WTC11 (cell line): ENCODE results near the gene PRC1. TPM values are rescaled to one million over a fixed set of nuclear protein-coding genes. Genes with fewer than 3 reads are reported as not detected.

ENCODE experiments used
- ATAC-seq: fragments of 200-7000 bp; cut with Tn5 transposase; 2 replicates; pipeline ENCODE4 v1.10.0; 2021; ENCODE audit warnings: mild to moderate bottlenecking, moderate library complexity
- CTCF ChIA-PET: fragments of 300-600 bp; sonication (Branson Sonifier 250); formaldehyde crosslinking; loops from one replicate; lab custom pipeline; 2021; ENCODE audit warnings: antibody characterized with exemption; lab: Charles Lee
- POLR2A ChIA-PET: fragments of 350-600 bp; sonication (Branson Sonifier 250); formaldehyde crosslinking; loops from one replicate; lab custom pipeline; 2021; ENCODE audit warnings: antibody characterized with exemption; lab: Charles Lee
- DNase-seq: peaks from one replicate; pipeline ENCODE4 v3.0.0; 2021; ENCODE audit warnings: low spot score
- H3K27ac Mint-ChIP-seq: 2 replicates; pipeline ENCODE4 v1.8.0; 2021; ENCODE audit warnings: mixed read lengths
- H3K27me3 Mint-ChIP-seq: 2 replicates; pipeline ENCODE4 v1.8.0; 2021; ENCODE audit warnings: low read depth, mild to moderate bottlenecking, moderate library complexity, mixed read lengths
- H3K36me3 Mint-ChIP-seq: 2 replicates; pipeline ENCODE4 v1.8.0; 2021; ENCODE audit warnings: mixed read lengths
- H3K4me1 Mint-ChIP-seq: 2 replicates; pipeline ENCODE4 v1.8.0; 2022; ENCODE audit warnings: mixed read lengths
- H3K4me3 Mint-ChIP-seq: 2 replicates; pipeline ENCODE4 v1.8.0; 2021; ENCODE audit warnings: mild to moderate bottlenecking, moderate library complexity, mixed read lengths
- H3K9me3 Mint-ChIP-seq: 2 replicates; pipeline ENCODE4 v1.8.0; 2021; ENCODE audit warnings: mixed read lengths
- ESRRA ChIP-seq: sonication (generic); formaldehyde crosslinking; IDR thresholded peaks from 2 replicates; pipeline ENCODE4 v1.8.1; 2022; ENCODE audit warnings: mild to moderate bottlenecking, missing genetic modification reagents, borderline replicate concordance
- FOXP1 ChIP-seq: sonication (generic); formaldehyde crosslinking; IDR thresholded peaks from 2 replicates; pipeline ENCODE4 v1.8.0; 2022; ENCODE audit warnings: missing genetic modification reagents, mild to moderate bottlenecking, moderate library complexity, borderline replicate concordance
- HMGA2 ChIP-seq: fragments of 250-450 bp; sonication (Bioruptor Pico); IDR thresholded peaks from 2 replicates; pipeline ENCODE4 v1.4.0; 2021; ENCODE audit warnings: mild to moderate bottlenecking, moderate library complexity
- MYBL2 ChIP-seq: sonication (generic); formaldehyde crosslinking; IDR thresholded peaks from 2 replicates; pipeline ENCODE4 v1.8.1; 2023; ENCODE audit warnings: mild to moderate bottlenecking, moderate library complexity, missing genetic modification reagents
- NFATC4 ChIP-seq: fragments of 250-450 bp; sonication (Bioruptor Pico); IDR thresholded peaks from 2 replicates; pipeline ENCODE4 v1.9.0; 2021; ENCODE audit warnings: mild to moderate bottlenecking
- NFE2L1 ChIP-seq: sonication (generic); formaldehyde crosslinking; IDR thresholded peaks from 2 replicates; pipeline ENCODE4 v1.8.1; 2023; ENCODE audit warnings: missing genetic modification reagents
- NR1H2 ChIP-seq: sonication (generic); formaldehyde crosslinking; IDR thresholded peaks from 2 replicates; pipeline ENCODE4 v1.9.0; 2021; ENCODE audit warnings: mild to moderate bottlenecking, moderate library complexity, missing genetic modification reagents
- TCF7 ChIP-seq: sonication (generic); formaldehyde crosslinking; IDR thresholded peaks from 2 replicates; pipeline ENCODE4 v1.8.0; 2022; ENCODE audit warnings: mild to moderate bottlenecking, low read depth, missing genetic modification reagents, moderate library complexity
- ZNF121 ChIP-seq: sonication (generic); formaldehyde crosslinking; IDR thresholded peaks from 2 replicates; pipeline ENCODE4 v1.8.0; 2023; ENCODE audit warnings: missing genetic modification reagents
- ZNF317 ChIP-seq: sonication (generic); formaldehyde crosslinking; IDR thresholded peaks from 2 replicates; pipeline ENCODE4 v1.8.1; 2023; ENCODE audit warnings: low read depth, mild to moderate bottlenecking, moderate library complexity, missing genetic modification reagents, borderline replicate concordance
- ZNF396 ChIP-seq: fragments of 250-450 bp; sonication (Bioruptor Pico); IDR thresholded peaks from 2 replicates; pipeline ENCODE4 v1.8.0; 2021; ENCODE audit warnings: mild to moderate bottlenecking, moderate library complexity, borderline replicate concordance
- ZNF423 ChIP-seq: fragments of 250-450 bp; sonication (Bioruptor Pico); IDR thresholded peaks from 2 replicates; pipeline ENCODE4 v2.1.2; 2022; ENCODE audit warnings: mild to moderate bottlenecking, moderate library complexity
- total RNA-seq: library from RNA; stranded (reverse); gene quantifications from 3 replicates; pipeline ENCODE4 v1.2.3, GENCODE V29; 2021
- TF ChIP-seq, protein P1 (sequence below): fragments of 250-450 bp; sonication (Bioruptor Pico); IDR thresholded peaks from 2 replicates; pipeline ENCODE4 v1.9.0; 2021; ENCODE audit warnings: mild to moderate bottlenecking, borderline replicate concordance
- TF ChIP-seq, protein P2 (sequence below): sonication (generic); formaldehyde crosslinking; IDR thresholded peaks from 2 replicates; pipeline ENCODE4 v1.8.1; 2023; ENCODE audit warnings: mild to moderate bottlenecking, moderate library complexity, missing genetic modification reagents
- TF ChIP-seq, protein P3 (sequence below): fragments of 250-450 bp; sonication (Bioruptor Pico); IDR thresholded peaks from 2 replicates; pipeline ENCODE4 v1.8.0; 2021; ENCODE audit warnings: mild to moderate bottlenecking
- TF ChIP-seq, protein P4 (sequence below): sonication (generic); formaldehyde crosslinking; IDR thresholded peaks from 2 replicates; pipeline ENCODE4 v1.8.0; 2023; ENCODE audit warnings: missing genetic modification reagents
- TF ChIP-seq, protein P5 (sequence below): sonication (generic); formaldehyde crosslinking; IDR thresholded peaks from 2 replicates; pipeline ENCODE4 v1.8.1; 2023; ENCODE audit warnings: mild to moderate bottlenecking, missing genetic modification reagents

Gene PRC1
- total RNA-seq, 1 experiment from 2014 or later = 130 TPM

DNA sequence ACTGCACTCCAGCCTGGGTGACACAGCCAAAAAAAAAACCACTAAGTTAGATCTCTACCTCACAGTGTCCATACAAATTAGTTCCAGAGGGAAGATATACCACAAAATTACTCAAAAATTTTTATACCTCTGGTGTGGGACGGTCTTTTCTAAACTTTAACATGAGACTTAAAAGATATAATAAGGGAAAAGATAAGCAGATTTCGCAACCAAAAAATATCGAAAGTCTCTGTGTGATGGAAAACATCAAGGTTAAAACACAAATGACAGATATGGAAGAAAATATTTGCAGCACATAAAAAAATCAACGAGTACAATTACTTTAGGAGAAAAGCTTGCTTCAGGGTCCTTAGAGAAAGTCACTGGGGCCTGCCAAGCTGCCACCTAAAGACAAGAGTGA lies 72.4 kb downstream of the PRC1 start (continued):
- TF ChIP-seq, protein P1, sequence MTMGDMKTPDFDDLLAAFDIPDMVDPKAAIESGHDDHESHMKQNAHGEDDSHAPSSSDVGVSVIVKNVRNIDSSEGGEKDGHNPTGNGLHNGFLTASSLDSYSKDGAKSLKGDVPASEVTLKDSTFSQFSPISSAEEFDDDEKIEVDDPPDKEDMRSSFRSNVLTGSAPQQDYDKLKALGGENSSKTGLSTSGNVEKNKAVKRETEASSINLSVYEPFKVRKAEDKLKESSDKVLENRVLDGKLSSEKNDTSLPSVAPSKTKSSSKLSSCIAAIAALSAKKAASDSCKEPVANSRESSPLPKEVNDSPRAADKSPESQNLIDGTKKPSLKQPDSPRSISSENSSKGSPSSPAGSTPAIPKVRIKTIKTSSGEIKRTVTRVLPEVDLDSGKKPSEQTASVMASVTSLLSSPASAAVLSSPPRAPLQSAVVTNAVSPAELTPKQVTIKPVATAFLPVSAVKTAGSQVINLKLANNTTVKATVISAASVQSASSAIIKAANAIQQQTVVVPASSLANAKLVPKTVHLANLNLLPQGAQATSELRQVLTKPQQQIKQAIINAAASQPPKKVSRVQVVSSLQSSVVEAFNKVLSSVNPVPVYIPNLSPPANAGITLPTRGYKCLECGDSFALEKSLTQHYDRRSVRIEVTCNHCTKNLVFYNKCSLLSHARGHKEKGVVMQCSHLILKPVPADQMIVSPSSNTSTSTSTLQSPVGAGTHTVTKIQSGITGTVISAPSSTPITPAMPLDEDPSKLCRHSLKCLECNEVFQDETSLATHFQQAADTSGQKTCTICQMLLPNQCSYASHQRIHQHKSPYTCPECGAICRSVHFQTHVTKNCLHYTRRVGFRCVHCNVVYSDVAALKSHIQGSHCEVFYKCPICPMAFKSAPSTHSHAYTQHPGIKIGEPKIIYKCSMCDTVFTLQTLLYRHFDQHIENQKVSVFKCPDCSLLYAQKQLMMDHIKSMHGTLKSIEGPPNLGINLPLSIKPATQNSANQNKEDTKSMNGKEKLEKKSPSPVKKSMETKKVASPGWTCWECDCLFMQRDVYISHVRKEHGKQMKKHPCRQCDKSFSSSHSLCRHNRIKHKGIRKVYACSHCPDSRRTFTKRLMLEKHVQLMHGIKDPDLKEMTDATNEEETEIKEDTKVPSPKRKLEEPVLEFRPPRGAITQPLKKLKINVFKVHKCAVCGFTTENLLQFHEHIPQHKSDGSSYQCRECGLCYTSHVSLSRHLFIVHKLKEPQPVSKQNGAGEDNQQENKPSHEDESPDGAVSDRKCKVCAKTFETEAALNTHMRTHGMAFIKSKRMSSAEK (CRISPR knock-in tag) = no peak
- TF ChIP-seq, protein P2, sequence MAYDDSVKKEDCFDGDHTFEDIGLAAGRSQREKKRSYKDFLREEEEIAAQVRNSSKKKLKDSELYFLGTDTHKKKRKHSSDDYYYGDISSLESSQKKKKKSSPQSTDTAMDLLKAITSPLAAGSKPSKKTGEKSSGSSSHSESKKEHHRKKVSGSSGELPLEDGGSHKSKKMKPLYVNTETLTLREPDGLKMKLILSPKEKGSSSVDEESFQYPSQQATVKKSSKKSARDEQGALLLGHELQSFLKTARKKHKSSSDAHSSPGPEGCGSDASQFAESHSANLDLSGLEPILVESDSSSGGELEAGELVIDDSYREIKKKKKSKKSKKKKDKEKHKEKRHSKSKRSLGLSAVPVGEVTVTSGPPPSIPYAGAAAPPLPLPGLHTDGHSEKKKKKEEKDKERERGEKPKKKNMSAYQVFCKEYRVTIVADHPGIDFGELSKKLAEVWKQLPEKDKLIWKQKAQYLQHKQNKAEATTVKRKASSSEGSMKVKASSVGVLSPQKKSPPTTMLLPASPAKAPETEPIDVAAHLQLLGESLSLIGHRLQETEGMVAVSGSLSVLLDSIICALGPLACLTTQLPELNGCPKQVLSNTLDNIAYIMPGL (CRISPR knock-in tag) = no peak
- TF ChIP-seq NFE2L1 (no peak), ESRRA (CRISPR knock-in tag) (no peak), FOXP1 (no peak), NR1H2 (no peak), ZNF423 (no peak)
- TF ChIP-seq, protein P3, sequence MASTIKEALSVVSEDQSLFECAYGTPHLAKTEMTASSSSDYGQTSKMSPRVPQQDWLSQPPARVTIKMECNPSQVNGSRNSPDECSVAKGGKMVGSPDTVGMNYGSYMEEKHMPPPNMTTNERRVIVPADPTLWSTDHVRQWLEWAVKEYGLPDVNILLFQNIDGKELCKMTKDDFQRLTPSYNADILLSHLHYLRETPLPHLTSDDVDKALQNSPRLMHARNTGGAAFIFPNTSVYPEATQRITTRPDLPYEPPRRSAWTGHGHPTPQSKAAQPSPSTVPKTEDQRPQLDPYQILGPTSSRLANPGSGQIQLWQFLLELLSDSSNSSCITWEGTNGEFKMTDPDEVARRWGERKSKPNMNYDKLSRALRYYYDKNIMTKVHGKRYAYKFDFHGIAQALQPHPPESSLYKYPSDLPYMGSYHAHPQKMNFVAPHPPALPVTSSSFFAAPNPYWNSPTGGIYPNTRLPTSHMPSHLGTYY = no peak
- TF ChIP-seq, protein P4, sequence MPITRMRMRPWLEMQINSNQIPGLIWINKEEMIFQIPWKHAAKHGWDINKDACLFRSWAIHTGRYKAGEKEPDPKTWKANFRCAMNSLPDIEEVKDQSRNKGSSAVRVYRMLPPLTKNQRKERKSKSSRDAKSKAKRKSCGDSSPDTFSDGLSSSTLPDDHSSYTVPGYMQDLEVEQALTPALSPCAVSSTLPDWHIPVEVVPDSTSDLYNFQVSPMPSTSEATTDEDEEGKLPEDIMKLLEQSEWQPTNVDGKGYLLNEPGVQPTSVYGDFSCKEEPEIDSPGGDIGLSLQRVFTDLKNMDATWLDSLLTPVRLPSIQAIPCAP (CRISPR knock-in tag) = no peak

DNA sequence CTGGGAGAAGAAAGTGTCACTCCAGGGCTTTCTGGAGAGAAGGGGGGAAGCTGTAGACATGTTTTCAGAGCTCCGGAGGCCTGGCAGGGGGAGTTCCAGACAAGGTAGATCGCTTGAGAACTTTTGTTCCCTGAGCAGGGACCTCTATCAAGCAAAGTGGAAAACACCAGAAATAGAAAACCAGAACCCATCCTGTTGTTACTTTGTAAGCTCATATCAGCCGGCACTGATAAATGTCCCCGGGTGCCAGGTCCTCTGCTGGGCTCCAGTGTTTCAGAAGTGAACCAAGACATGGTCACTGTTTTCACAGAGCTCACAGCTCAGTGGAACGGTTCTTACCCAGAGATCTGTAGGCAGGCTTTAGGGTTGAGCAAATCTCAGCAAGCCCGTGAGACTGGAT lies 75.5 kb downstream of the PRC1 start:
- no peak for TF ChIP-seq MYBL2 (CRISPR knock-in tag)
- no peak for TF ChIP-seq ZNF317 (CRISPR knock-in tag)
- ATAC-seq = no peak
- Mint-ChIP-seq H3K4me3 (no peak overlapping the region), H3K4me1 (peaks cover 15% of the 10 kb centered on the region), H3K9me3 (no peaks in the 10 kb centered on the region), H3K27me3 (no peaks in the 10 kb centered on the region; the same call in 1 of the 2 replicates), H3K27ac (no peak overlapping the region), H3K36me3 (peaks cover 15% of the 10 kb centered on the region)
- POLR2A ChIA-PET = no interaction called here
- CTCF ChIA-PET = interaction anchor here (0.7 to 2.6 kb wide), 3 partner anchors 9 to 15 kb away, joined by 3 to 24 read pairs (median 4); partner anchors contain the start of genes HDDC3 and MAN2A2
- DNase-seq = no peak

DNA sequence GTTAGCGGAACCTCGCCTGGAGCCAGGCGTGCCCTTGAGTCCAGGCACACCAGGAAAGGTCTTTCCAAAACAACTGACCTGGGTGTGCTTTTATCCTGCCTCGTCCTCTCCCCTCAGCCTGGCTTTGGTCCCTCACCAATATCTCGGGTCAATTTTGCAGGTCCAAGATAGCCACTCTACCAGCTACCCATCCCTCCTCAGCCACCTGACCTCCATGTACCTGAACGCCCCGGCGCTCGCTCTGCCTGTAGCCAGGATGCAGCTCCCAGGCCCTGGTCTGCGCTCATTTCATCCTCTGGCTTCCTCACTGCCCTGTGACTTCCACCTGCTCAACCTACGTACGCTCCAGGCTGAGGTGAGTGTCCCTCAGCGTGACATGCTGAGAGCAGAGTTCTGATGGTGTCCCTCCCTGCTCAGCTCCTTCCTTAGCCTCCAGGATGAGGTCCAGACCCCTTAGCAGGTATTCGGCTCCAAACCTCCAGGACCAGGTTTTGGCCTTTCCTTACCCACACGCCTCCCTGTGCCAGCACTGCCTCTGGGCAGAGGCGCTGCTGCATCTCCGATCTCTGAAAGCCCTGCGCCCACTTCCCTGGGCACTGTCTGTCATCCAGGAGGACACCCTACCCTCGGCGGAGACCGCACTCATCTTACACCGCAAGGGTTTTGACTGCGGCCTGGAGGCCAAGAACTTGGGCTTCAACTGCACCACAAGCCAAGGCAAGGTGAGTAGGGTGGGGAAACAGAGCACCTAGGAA lies 76.1 kb downstream of the PRC1 start:
- no peak for ATAC-seq
- DNase-seq = no peak
- no peak for TF ChIP-seq NFATC4 (CRISPR knock-in tag)
- no peak for TF ChIP-seq MYBL2 (CRISPR knock-in tag)
- TF ChIP-seq ZNF121 (CRISPR knock-in tag) = no peak
- no peak for TF ChIP-seq HMGA2
- TF ChIP-seq, protein P5, sequence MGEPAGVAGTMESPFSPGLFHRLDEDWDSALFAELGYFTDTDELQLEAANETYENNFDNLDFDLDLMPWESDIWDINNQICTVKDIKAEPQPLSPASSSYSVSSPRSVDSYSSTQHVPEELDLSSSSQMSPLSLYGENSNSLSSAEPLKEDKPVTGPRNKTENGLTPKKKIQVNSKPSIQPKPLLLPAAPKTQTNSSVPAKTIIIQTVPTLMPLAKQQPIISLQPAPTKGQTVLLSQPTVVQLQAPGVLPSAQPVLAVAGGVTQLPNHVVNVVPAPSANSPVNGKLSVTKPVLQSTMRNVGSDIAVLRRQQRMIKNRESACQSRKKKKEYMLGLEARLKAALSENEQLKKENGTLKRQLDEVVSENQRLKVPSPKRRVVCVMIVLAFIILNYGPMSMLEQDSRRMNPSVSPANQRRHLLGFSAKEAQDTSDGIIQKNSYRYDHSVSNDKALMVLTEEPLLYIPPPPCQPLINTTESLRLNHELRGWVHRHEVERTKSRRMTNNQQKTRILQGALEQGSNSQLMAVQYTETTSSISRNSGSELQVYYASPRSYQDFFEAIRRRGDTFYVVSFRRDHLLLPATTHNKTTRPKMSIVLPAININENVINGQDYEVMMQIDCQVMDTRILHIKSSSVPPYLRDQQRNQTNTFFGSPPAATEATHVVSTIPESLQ (CRISPR knock-in tag) = no peak
- no peak for TF ChIP-seq ZNF396
- TF ChIP-seq TCF7 (CRISPR knock-in tag) = no peak
- ChIA-PET CTCF (interaction anchor here (0.7 to 2.6 kb wide), 3 partner anchors 8 to 14 kb away, joined by 3 to 24 read pairs (median 4); partner anchors contain the start of genes HDDC3 and MAN2A2), POLR2A (no interaction called here)
- H3K9me3 Mint-ChIP-seq = no peaks in the 10 kb centered on the region
- H3K4me3 Mint-ChIP-seq = no peak overlapping the region
- peaks cover 10% of the 10 kb centered on the region for H3K4me1 Mint-ChIP-seq
- no peaks in the 10 kb centered on the region; the same call in 1 of the 2 replicates for H3K27me3 Mint-ChIP-seq
- H3K27ac Mint-ChIP-seq = peak overlapping the region; percentile 55; the same call in 1 of the 2 replicates
- H3K36me3 Mint-ChIP-seq = peaks cover 15% of the 10 kb centered on the region
